ENCODE data around the gene ZCCHC14. TPM values are rescaled to one million over a fixed set of nuclear protein-coding genes. Genes with fewer than 3 reads are reported as not detected.
"Not testable (repeated sequence)": the region's sequence is repeated elsewhere in the genome, so short reads cannot be mapped to it uniquely, and the experiment has no call there.

Gene ZCCHC14
- total and polyA plus RNA-seq, 4 experiments from 2014 or later: 0.21 to 25.1 (median 11.9) TPM

DNA sequence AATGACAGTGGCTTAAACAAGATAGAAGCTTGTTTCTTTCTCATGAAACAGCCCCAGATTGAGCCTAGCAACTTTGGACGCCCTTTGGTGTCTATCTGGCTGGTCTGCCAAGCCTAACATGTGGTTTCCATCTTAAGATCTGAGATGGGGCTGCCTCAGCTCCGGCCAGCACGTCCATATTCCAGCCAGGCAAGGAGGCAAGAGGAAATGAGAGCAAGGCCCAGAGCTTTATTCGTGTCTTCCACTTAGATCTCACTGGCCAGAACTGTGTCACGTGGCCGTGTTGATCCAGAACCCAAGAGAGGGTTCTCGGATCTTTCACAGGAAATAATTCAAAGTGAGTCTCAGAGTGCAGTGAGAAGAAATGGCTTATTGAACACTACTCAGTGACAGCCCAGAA lies 28.9 kb upstream of the ZCCHC14 start:
- H3K27ac ChIP-seq (ENCODE audit: low read depth, low read length); H3K4me3 Mint-ChIP-seq; H3K27ac Mint-ChIP-seq; H3K4me1 ChIP-seq (ENCODE audit: insufficient read depth, low read length); H3K4me1 Mint-ChIP-seq; H3K9me3 ChIP-seq (ENCODE audit: control insufficient read depth in 1 of 2, low read length in 2 of 2); intact Hi-C loops (cut with micrococcal nuclease); H3K9me3 Mint-ChIP-seq; POLR2A ChIA-PET (ENCODE audit: partially characterized antibody); H3K36me3 ChIP-seq (ENCODE audit: insufficient read depth, low read length); H3K36me3 Mint-ChIP-seq; H3K4me3 ChIP-seq (ENCODE audit: low read length in 2 of 2); DNase-seq; CTCF ChIA-PET (ENCODE audit: partially characterized antibody); H3K27me3 ChIP-seq (ENCODE audit: insufficient read depth, low read length): not testable (repeated sequence)
- peaks cover 9 to 18% of the 10 kb centered on the region in 2 donors for H3K27me3 Mint-ChIP-seq

DNA sequence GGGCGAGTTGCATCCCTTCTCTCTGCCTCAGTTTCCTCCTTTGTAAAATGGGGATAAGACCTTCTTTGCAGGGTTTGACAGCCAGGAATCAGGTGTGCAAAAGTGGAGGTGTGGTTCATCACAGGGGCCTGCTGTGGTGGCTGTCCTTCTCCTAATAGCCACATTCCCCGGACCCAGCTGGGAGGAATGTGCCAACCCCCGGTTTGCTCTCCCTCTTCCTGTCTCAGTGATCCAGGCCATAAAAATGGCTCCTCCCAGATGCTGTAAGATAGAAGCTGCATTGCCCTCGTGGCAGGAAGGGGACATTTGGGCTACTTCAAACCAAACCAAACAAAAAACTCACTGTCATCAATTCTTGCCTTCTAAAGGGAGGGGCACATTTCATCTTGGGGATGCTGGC lies 26.3 kb upstream of the ZCCHC14 start:
- CTCF ChIA-PET (ENCODE audit: partially characterized antibody); H3K27me3 ChIP-seq (ENCODE audit: insufficient read depth, low read length): not testable (repeated sequence)

DNA sequence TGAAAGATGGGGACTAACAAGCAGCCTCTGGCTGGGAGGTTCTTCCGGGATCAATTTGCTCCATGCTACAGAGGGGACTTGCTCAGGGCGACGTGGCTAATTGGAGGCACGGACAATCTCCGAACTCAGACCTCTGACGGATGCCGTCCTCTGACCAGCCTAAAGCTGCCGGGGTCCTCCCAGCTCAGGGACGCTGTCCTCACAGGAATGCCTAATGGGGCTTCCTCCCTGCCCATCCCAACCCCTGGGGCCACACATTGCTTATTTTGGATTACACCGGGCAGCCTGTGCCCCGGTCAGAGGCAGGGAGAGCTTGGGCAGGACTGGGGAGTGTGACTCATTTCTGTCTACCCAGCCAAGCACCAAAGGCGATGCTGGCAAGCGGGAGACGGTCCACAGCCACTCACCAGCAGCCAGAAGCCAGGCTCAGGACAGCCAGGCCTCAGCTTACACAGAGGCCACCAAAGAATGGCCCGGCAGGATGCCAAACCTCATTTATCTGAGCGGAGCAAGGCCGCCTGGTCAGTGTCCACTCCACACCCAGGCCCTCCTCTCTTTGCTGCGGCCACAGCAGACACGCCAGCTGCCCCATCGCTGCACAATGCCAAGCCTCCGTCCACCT lies 25.7 kb upstream of the ZCCHC14 start:
- CTCF ChIA-PET (ENCODE audit: partially characterized antibody); H3K36me3 Mint-ChIP-seq; H3K4me3 Mint-ChIP-seq; H3K9me3 Mint-ChIP-seq; H3K4me1 ChIP-seq (ENCODE audit: insufficient read depth, low read length); H3K27me3 Mint-ChIP-seq; DNase-seq; H3K36me3 ChIP-seq (ENCODE audit: insufficient read depth, low read length); POLR2A ChIA-PET (ENCODE audit: partially characterized antibody); H3K9me3 ChIP-seq (ENCODE audit: control insufficient read depth in 1 of 2, low read length in 2 of 2); H3K27ac ChIP-seq (ENCODE audit: low read depth, low read length); intact Hi-C loops (cut with micrococcal nuclease); H3K27ac Mint-ChIP-seq; H3K4me3 ChIP-seq (ENCODE audit: low read length in 2 of 2); H3K27me3 ChIP-seq (ENCODE audit: insufficient read depth, low read length); H3K4me1 Mint-ChIP-seq: not testable (repeated sequence)

More for the DNA sequence above, 26.3 kb upstream of the ZCCHC14 start:
- H3K4me3 ChIP-seq (ENCODE audit: low read length in 2 of 2); POLR2A ChIA-PET (ENCODE audit: partially characterized antibody); H3K36me3 Mint-ChIP-seq; H3K9me3 Mint-ChIP-seq; H3K27me3 Mint-ChIP-seq; DNase-seq; H3K4me1 ChIP-seq (ENCODE audit: insufficient read depth, low read length); H3K27ac Mint-ChIP-seq; H3K4me3 Mint-ChIP-seq; H3K9me3 ChIP-seq (ENCODE audit: control insufficient read depth in 1 of 2, low read length in 2 of 2); H3K36me3 ChIP-seq (ENCODE audit: insufficient read depth, low read length); H3K4me1 Mint-ChIP-seq; H3K27ac ChIP-seq (ENCODE audit: low read depth, low read length); intact Hi-C loops (cut with micrococcal nuclease): not testable (repeated sequence)

DNA sequence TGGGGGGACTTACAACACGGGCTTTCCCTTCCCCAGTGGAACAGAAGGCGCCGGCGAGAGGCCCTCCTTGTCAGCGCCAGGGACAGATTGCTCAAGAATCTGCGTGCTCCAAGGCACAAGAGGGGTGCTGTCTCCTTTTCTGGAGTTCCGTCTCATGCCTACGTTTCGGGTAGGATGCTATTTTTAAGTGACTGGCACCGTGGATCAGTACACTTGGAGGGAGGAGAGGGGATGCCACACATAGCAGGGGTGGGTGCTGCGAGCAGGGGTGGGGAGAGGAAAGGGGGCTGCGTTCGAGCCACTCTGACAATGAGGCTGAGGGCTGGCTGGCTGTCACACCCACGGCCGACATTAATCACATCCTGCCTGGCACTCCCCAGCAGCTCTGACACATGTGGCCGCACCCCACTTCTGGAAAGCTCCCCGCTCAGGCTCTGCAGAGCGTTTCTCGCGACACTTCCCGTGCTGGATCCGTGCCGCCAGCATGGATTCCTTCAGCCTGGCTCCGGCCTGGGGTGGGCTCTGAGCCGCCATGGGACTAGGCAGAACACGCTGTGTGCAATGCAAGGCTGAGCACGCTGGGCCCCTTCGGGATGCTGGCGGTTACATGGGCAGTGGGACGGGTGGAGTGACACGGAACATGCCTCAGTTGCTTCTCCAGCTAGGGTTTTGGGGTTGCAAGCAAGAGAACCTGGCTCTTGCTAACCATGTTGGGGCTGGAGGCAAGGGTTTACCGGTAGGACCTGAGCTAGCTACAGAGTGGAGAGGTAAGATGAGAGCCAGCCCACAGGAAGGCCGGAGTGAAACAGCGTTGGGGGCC lies 25.0 kb upstream of the ZCCHC14 start:
- POLR2A ChIA-PET (ENCODE audit: partially characterized antibody): not testable (repeated sequence)
- peaks cover 9 to 11% of the 10 kb centered on the region in 2 donors for H3K27me3 Mint-ChIP-seq

DNA sequence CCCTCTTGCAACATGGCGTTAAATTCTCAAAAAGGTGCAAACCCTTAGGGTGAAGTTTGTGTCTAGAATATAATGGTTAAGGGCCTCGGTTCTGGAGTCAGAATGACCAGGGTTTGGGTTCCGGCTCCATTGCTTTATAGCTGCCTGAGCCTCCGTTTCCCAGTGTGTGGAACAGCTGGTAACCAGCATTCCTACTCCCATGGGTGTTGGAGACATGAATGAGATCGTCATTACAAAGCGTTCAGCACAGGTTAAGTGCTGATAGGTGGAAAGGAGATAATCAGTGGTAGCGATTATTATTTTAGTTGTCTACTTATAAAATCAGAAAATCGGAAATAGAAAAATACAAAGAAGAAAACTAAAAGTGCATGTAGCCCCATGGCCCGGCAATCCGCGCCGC lies 23.5 kb upstream of the ZCCHC14 start:
- POLR2A ChIA-PET (ENCODE audit: partially characterized antibody): no interaction called here
- Histone ChIP-seq H3K9me3 (ENCODE audit: control insufficient read depth in 1 of 2, low read length in 2 of 2) (no peaks in the 10 kb centered on the region), H3K27me3 (ENCODE audit: insufficient read depth, low read length) (no peaks in the 10 kb centered on the region), H3K4me1 (ENCODE audit: insufficient read depth, low read length) (no peaks in the 10 kb centered on the region), H3K4me3 (ENCODE audit: low read length in 2 of 2) (no peak overlapping the region), H3K27ac (ENCODE audit: low read depth, low read length) (no peak overlapping the region), H3K36me3 (ENCODE audit: insufficient read depth, low read length) (no peaks in the 10 kb centered on the region)
- DNase-seq: no peak
- Mint-ChIP-seq H3K4me3 (no peak overlapping the region), H3K4me1 (no peaks in the 10 kb centered on the region), H3K27ac (no peak overlapping the region), H3K36me3 (no peaks in the 10 kb centered on the region), H3K9me3 (peaks cover 0 to 1% (median 0%) of the 10 kb centered on the region in 8 donors), H3K27me3 (peaks cover 12 to 13% of the 10 kb centered on the region in 2 donors)
- CTCF ChIA-PET (ENCODE audit: partially characterized antibody): no interaction called here
- intact Hi-C loops (cut with micrococcal nuclease): no loop called here

More for the DNA sequence above, 25.0 kb upstream of the ZCCHC14 start:
- H3K27me3 ChIP-seq (ENCODE audit: insufficient read depth, low read length); H3K27ac Mint-ChIP-seq; H3K27ac ChIP-seq (ENCODE audit: low read depth, low read length); intact Hi-C loops (cut with micrococcal nuclease); H3K4me1 ChIP-seq (ENCODE audit: insufficient read depth, low read length); CTCF ChIA-PET (ENCODE audit: partially characterized antibody); H3K4me1 Mint-ChIP-seq; H3K36me3 ChIP-seq (ENCODE audit: insufficient read depth, low read length); DNase-seq; H3K4me3 ChIP-seq (ENCODE audit: low read length in 2 of 2); H3K9me3 Mint-ChIP-seq; H3K4me3 Mint-ChIP-seq; H3K9me3 ChIP-seq (ENCODE audit: control insufficient read depth in 1 of 2, low read length in 2 of 2); H3K36me3 Mint-ChIP-seq: not testable (repeated sequence)

DNA sequence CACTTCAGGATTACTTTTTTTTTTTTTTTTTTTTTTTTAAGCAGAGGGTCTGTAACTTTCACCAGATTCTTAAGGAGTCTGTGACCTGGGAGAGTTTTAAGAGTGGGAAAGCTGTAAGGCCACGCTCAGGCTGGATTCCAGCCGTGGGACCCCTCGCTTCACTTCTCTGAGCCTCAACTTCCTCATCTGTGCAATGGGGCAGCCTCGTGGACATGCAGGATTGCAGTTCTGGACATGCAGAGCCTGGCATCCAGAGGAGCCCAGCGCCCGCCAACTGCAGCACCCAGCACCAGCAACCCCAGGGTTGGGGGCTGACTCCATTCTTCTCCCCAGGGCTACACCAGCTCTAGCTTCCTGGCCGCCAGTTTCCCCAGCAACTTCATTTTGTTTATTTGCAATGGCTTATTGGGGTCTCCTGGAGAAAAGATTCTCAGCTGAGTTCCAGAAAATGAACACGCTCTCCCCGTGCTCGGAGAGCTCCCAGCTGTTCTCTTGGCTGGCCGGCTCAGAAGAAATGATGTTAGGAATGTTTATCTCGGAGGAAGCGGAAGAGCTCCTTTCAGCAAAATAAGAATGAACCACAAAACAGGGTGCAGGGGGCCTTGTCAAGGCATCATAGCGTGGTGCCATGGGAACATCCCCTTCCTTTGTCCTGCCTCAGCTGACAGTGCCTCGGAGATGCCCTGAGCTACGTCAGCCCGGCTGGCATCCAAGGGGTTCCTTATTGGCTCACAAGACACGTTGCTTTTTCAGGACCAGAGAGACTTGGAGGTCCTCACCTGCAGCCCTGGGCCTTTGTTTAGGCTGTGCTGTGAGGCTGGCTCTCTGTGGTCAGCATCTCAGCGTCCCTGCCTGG lies 22.9 kb upstream of the ZCCHC14 start:
- no peaks in the 10 kb centered on the region for H3K4me1 Mint-ChIP-seq
- Histone ChIP-seq H3K27me3 (ENCODE audit: insufficient read depth, low read length) (no peaks in the 10 kb centered on the region), H3K4me1 (ENCODE audit: insufficient read depth, low read length) (no peaks in the 10 kb centered on the region), H3K27ac (ENCODE audit: low read depth, low read length) (no peak overlapping the region), H3K9me3 (ENCODE audit: control insufficient read depth in 1 of 2, low read length in 2 of 2) (no peaks in the 10 kb centered on the region), H3K36me3 (ENCODE audit: insufficient read depth, low read length) (no peaks in the 10 kb centered on the region), H3K4me3 (ENCODE audit: low read length in 2 of 2) (no peak overlapping the region)
- H3K27me3 Mint-ChIP-seq: peaks cover 12 to 13% of the 10 kb centered on the region in 2 donors
- POLR2A ChIA-PET (ENCODE audit: partially characterized antibody): no interaction called here
- H3K36me3 Mint-ChIP-seq: no peaks in the 10 kb centered on the region
- no peak overlapping the region for H3K4me3 Mint-ChIP-seq
- DNase-seq: no peak
- CTCF ChIA-PET (ENCODE audit: partially characterized antibody): no interaction called here
- H3K27ac Mint-ChIP-seq: no peak overlapping the region
- intact Hi-C loops (cut with micrococcal nuclease): no loop called here
- peaks cover 0 to 1% (median 0%) of the 10 kb centered on the region in 8 donors for H3K9me3 Mint-ChIP-seq

DNA sequence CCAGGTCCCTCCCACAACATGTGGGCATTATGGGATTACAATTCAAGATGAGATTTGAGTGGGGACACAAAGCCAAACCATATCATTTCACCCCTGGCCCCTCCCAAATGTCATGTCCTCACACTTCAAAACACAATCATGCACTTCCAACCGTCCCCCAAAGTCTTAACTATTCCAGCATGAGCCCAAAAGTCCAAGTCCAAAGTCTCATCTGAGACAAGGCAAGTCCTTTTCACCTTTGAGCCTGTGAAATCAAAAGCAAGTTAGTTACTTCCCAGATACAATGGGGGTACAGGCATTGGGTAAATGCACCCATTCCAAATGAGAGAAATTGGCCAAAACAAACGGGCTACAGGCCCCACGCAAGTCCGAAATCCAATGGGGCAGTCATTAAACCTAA lies 17.0 kb upstream of the ZCCHC14 start:
- H3K27me3 Mint-ChIP-seq: peaks cover 6 to 14% of the 10 kb centered on the region in 2 donors
- H3K36me3 ChIP-seq (ENCODE audit: insufficient read depth, low read length); H3K4me1 ChIP-seq (ENCODE audit: insufficient read depth, low read length); H3K4me3 Mint-ChIP-seq; CTCF ChIA-PET (ENCODE audit: partially characterized antibody); intact Hi-C loops (cut with micrococcal nuclease); H3K4me3 ChIP-seq (ENCODE audit: low read length in 2 of 2); H3K4me1 Mint-ChIP-seq; H3K27ac Mint-ChIP-seq; POLR2A ChIA-PET (ENCODE audit: partially characterized antibody); H3K36me3 Mint-ChIP-seq; H3K9me3 Mint-ChIP-seq; DNase-seq; H3K9me3 ChIP-seq (ENCODE audit: control insufficient read depth in 1 of 2, low read length in 2 of 2); H3K27ac ChIP-seq (ENCODE audit: low read depth, low read length); H3K27me3 ChIP-seq (ENCODE audit: insufficient read depth, low read length): not testable (repeated sequence)
